ENCODE data around the gene CLSTN1.
A peak's percentile ranks its signal among the peaks of the same experiment; 100 is the strongest.
"Not testable (repeated sequence)": the region's sequence is repeated elsewhere in the genome, so short reads cannot be mapped to it uniquely, and the experiment has no call there.

The CLSTN1 gene

GRCh38 chr1:9794081-9794480, 29.7 kb downstream of the CLSTN1 start:
- DNase-seq: no peak

DNA sequence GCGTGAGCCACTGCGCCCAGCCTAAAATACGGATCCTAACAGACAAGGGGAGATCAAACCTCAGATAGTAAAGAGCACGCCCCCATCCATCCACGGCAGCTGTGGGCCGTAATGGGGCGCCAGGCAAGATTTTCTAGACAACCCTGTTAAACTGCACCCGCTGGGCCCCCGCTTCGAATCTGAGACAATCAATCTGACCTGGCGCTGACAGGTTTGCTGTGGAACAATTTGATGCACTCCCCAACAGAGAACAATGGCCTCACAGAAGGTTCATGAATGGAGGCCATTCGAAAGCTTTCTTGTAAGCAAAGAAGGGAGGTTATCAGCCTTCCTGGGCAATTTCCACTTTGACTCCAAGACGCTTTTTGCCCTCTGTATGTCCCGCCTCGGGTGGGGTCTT, 30.5 kb downstream of the CLSTN1 start:
- DNase-seq: peak; percentile 4

DNA sequence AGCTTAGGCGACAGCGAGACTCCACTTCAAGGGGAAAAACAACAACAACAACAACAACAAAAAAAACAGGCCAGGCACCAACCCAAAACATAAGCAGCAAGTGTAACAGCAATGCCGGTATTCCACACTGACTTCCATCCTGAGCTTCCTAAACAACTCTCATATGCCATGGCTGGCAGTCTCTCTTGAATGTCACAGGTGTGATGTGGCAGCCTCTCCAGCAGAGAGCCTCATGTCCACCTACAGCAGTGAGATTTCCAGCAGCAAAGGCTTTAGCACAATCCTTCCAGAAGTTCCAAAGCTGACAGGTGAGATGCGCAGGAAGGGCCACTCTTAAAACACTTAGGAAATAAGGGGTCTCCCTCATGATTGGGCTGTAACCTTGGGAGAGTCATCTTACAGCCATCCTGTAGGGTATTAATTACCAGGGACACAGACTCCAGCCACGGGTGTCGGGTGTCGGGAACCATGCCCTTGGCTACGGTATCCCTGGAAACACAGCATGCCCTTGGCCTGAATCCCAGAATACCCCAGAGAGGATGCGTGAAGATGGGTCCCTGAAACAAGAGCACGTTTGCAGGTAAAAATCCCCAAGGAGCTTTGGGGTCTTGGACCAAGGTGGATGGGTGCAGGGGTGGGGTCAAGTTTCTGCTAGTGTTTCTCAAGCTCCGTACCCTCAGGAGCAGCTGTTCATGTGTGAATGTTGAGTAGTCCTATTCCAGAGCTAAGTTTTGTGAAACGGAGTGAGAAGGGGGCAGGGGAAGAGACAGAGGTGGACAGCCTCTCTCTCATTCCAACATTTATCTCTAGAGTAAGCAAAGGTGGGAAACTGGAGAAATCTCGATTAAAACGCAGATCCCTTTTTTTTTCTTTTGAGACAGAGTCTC, 31.4 kb downstream of the CLSTN1 start:
- DNase-seq: no peak

DNA sequence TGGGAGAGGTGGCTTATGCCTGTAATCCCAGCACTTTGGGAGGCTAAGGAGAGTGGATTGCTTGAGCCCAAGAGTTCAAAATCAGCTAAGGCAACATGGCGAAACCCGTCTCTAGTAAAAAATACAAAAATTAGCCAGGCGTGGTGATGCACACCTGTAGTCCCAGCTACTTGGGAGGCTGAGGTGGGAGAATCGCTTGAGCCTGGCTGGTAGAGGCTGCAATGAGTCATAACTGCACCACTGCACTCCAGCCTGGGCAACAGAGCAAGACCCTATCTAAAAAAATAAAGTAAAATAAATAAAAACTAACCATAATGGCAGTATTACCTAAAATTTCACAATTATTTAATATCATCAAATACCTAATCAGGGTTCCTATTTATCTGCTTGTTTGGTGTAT, 34.1 kb downstream of the CLSTN1 start:
- DNase-seq: not testable (repeated sequence)

- DNase-seq: no peak
Measured at GRCh38 chr1:9787702-9788101, 36.1 kb downstream of the CLSTN1 start.

- DNase-seq: no peak
Measured at GRCh38 chr1:9785406-9785805, 38.4 kb downstream of the CLSTN1 start.

DNA sequence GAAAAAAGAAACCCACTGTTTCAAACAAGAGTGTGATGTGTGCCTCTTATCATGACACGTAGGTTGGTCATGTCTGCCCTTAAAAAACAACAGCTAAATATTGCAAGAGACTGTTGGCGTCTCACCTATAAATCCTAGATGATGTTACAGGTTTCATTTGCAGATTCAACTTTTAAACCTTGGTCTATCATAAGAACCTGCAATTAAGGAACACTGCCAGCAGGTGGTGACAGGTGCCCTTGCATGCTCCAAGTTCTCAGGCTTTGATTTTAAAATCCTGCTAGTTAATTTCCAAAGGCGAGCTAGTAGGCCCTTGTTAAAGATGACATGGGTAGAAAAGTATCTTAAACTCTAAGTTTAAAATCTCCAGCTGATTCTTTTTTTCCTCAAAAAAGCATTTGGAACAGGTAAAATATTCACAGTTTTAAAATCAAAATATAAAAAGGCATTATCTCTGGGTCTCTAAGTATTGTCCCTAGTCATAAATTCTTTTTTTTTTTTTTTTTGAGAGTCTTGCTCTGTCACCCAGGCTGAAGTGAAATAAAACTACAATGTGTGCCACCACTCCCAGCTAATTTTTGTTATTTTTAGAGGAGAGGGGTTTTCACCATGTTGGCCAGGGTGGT, 39.1 kb downstream of the CLSTN1 start:
- DNase-seq: no peak

DNA sequence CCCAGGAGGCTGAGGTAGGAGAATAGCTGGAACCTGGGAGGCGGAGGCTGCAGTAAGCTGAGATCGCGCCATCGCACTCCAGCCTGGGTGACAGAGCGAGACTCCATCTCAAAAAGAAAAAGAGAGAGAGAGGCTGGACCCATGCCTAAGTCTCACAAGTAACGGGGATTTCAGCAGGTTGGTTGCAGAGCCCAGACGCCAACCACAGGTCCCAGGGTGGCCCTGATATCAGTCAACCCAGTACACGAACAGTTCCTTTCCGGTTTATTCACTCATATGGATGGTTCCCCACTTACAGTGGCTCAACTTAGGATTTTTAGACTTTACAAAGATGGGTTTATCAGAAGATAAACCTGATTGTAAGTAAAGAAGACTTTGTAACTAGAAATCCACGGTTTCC, 40.9 kb downstream of the CLSTN1 start:
- no peak for DNase-seq

DNA sequence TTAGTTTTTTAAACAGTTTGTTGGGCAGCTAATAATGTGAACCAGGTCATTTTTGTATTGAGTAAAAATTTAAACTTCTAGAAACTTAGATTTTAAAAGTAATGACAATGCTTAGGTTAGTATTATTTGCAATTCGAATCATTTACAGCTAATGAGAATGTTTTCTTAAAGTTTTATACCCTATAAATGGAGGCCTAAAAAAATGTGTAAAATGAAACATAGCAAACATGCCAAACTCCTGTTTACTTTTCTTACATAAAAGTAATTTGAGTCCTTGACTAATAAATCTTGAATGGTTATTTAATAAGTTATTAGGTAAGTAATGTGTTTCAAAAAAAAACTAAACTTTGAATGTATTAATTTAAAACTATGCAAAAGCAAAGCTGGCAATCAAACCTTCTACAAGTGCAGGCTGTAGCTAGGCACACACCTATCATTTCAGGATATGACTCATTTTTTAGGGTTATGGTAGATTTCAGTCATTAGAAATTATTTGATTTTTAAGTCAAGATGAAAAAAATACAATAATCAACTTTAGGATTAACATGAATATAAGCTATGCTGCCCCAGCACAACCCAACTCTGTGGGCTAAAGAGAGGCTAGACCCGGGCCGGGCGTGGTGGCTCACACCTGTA, 41.5 kb downstream of the CLSTN1 start:
- DNase-seq: no peak

DNA sequence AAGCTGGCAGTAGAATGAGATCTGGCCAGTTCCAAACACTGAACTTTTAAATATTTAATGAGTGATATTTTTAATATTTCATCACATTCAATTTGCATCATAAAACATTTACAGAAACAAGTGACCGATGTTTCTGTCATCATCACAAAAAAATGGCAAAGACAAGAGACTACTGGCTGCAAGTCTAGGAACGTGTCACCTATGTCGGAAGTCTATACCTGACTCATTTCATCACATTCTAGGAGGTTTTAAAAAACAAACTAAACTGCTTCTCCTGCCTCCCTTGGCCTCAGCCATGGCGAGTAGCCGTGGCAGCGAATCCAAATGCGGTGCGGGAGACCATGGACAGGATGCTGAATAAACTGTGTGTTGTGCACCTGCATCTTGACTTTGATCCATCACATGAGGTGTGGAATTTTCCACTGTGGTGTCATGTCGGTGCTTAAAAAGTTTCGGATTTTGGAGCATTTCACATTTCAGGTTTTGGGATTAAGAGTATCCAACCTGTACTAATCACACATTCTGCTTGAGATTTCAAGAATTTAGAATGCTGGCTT, 43.1 kb downstream of the CLSTN1 start:
- no peak for DNase-seq

DNA sequence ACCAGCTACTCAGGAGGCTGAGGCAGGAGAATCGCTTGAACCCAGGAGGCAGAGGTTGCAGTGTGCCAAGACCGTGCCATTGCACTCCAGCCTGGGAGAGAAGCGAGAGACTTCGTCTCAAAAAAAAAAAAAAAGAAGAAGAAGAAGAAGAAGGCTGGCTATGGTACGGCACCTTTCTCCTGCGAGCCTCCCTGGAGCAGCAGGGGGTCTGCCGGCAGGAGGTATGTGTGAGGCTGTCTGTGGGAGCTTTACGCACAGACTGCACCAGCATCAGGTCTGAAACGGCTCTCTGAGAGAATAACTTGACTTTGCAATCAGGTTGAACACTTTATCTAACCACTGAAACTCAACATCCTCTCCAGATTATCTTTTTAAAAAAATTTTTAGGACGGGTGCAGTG, 44.9 kb downstream of the CLSTN1 start:
- no peak for DNase-seq

DNA sequence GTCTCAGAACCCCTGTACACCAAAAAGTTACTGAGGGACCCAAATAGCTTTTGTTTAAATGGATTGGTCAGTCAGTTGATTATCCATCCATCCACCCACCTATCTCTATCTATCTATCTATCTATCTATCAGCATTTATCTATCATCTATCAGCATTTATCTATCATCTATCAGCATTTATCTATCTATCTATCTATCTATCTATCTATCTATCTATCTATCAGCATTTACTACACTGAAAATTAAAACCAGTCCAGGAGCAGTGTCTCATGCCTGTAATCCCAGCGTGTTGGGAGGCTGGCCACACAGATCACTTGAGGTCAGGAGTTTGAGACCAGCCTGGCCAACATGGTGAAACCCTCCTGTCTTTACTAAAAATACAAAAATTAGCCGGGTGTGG, 47.1 kb downstream of the CLSTN1 start:
- no peak for DNase-seq

DNA sequence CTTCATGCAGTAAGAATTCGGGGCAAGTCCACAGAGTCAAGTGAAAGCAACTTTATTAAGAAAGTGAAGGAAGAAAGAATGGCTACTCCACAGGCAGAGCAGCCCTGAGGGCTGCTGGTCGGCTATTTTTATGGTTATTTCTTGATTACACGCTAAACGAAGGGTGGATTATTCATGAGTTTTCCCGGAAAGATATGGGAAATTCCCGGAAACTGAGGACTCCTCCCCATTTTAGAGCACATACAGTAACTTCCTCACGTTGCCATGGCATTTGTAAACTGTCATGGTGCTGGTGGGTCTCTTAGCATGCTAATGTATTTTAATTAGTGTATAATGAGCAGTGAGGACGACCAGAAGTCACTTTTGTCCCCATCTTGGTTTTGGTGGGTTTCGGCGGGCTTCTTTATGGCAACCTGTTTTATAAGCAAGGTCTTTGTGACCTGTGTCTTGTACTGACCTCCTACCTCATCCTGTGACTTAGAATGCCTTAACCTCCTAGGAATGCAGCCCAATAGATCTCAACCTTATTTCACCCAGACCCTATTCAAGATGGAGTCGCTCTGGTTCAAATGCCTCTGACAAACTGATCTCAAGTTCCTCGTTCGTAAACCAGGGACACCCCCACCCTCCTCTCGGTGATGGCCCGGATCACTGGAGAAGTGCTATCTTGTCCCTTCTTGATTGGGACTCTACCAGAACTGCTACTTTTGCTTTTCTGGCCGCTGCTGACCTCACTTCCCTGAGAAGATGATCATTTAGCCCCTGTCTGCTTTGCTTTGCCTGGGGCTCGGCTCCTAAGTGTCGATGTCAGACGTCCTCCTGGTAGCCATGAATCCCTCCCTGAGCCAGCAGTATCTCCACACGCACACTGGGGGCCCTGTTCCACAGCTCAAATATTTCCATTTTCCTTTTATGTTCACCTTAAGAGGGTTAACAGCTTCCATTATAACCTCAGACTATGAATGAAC, 48.8 kb downstream of the CLSTN1 start:
- no peak for DNase-seq

DNA sequence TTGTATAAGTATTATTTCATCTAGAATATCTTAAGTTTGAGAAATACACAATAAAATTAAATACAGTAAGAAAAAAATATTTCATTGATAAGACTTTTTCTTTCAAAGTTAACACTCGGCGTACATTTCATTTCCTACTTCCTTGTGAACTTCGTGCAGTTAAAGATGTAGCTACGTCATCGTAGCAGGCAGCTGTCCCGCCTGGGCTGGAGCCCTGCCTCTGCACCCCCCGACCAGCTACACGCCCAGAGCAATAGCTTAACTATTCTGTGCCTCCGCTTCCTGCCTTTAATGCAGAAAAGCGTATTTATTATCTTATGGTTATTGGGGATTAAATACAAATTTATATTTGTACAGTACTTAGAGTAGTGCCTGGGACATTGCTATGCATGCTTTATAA, 53.5 kb downstream of the CLSTN1 start:
- DNase-seq: no peak

- no peak for DNase-seq
Measured at GRCh38 chr1:9768983-9769382, 54.8 kb downstream of the CLSTN1 start.

- no peak for DNase-seq
Measured at GRCh38 chr1:9767964-9768668, 55.6 kb downstream of the CLSTN1 start.

DNA sequence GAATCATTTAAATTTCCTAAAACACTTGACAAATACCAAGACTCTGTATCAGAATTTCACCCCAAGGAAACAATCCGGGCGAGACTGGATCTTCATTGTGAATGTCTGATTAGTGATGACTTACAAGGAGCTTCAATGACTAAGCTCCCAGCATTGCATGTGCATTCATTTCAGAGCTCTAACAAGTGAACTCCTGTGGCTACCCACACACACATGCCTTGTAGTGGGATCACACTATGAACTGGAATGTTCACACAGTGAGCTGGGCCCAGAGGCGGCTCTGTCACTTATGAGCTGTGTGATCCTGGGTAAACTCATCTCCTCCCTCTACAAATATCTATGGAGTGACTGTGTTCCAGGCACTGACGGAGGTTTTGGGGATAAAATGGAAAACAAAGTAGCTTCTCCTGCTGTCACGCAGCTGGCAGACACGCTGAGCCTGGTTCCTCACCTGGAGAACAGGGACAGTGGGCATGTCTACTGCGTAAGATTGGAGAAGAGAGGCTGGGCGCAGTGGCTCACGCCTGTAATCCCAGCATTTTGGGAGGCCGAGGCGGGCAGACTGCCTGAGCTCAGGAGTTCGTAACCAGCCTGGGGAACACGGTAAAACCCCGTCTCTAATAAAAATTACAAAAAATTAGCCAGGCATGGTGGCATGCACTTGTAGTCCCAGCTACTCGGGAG, 56.9 kb downstream of the CLSTN1 start:
- no peak for DNase-seq

GRCh38 chr1:9764550-9764949, 59.2 kb downstream of the CLSTN1 start:
- DNase-seq: no peak

DNA sequence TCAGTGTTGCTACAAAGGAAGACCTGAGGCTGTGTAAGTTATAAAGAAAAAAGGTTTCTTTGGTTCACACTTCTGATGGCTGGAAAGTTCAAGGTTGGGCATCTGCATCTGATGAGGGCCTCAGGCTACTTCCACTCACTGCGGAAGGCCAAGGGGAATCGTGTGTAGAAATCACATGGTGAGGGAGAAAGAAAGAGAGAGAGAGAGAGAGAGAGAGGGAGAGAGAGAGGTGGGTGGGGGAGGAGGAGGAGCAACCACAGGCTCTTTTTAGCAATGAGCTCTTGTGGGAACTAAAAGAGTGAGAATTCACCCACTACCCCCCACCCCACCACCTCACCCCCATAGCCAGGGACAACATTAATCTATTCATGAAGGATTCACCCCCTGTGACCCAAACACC, 59.9 kb downstream of the CLSTN1 start:
- DNase-seq: no peak

DNA sequence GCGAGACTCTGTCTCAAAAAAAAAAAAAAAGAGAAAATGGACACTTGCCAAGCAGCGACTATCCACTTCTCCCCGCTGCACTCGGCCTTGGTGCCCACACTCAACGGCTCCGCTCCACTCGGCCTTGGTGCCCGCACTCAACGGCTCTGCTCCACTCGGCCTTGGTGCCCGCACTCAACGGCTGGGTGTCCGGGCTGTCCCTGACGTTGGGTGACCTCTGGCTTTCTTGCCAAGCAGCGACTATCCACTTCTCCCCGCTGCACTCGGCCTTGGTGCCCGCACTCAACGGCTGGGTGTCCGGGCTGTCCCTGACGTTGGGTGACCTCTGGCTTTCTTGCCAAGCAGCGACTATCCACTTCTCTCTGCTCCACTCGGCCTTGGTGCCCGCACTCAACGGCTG, 61.3 kb downstream of the CLSTN1 start:
- not testable (repeated sequence) for DNase-seq

- DNase-seq: no peak
Measured at GRCh38 chr1:9761855-9762254, 61.9 kb downstream of the CLSTN1 start.
